Measurements from ENCODE around the gene IPMK.

DNA sequence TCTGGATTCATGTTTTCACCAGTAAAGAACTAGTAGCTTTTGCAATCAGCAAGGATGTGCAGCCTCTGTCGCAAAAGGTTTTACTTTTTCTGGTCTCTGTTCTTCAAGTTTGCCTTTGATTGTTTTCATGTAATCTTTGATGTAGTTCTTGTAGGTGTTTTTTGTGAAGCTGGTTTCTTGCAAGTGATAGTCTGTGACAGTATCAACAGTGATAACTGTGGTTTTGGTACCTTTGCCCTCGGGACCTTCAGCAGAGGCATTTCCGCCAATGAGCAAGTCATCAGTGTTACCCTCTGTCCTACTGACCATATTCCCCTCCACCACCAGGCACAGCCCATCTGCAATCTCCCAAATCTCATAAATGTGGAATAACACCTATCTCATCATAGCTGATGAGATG is 55.1 kb downstream of the IPMK start:
- no peak for TF ChIP-seq FOXM1 (IDR thresholded peaks at IDR 0.05; ENCODE audit: borderline replicate concordance, low read depth)
- TF ChIP-seq TEAD4 (IDR thresholded peaks at IDR 0.05): no peak
- TF ChIP-seq ZBTB7A (IDR thresholded peaks at IDR 0.05; ENCODE audit: low read depth): no peak
- no peak for TF ChIP-seq TAF1 (IDR thresholded peaks at IDR 0.05; ENCODE audit: low read depth)
- TF ChIP-seq EGR1 (IDR thresholded peaks at IDR 0.05): no peak

All from Ishikawa (cell line).